Stimulated activated naive CD8-positive, alpha-beta T cell treated with anti-CD3 and anti-CD28 coated beads, Interleukin-15, Interleukin-2, amounts not matched to agents 100 ng/mL and 50 ng/mL, for 24 hours (primary cell): ENCODE results near the gene PCBP3.
"Not testable (repeated sequence)": the region's sequence is repeated elsewhere in the genome, so short reads cannot be mapped to it uniquely, and the experiment has no call there.

Source experiments
- H3K27ac Mint-ChIP-seq: one replicate; pipeline ENCODE4 v1.8.0; 2021; ENCODE audit warnings: mild to moderate bottlenecking, mixed read lengths
- H3K27me3 Mint-ChIP-seq: one replicate; pipeline ENCODE4 v1.8.0; 2021; ENCODE audit warnings: mixed read lengths
- H3K36me3 Mint-ChIP-seq: one replicate; pipeline ENCODE4 v1.8.0; 2021; ENCODE audit warnings: low read depth, mixed read lengths
- H3K4me1 Mint-ChIP-seq: one replicate; pipeline ENCODE4 v1.8.0; 2021; ENCODE audit warnings: low read depth, mixed read lengths
- H3K4me3 Mint-ChIP-seq: one replicate; pipeline ENCODE4 v1.8.0; 2021; ENCODE audit warnings: mild to moderate bottlenecking, mixed read lengths
- H3K9me3 Mint-ChIP-seq: one replicate; pipeline ENCODE4 v1.8.0; 2021; ENCODE audit warnings: mixed read lengths

The PCBP3 gene

DNA sequence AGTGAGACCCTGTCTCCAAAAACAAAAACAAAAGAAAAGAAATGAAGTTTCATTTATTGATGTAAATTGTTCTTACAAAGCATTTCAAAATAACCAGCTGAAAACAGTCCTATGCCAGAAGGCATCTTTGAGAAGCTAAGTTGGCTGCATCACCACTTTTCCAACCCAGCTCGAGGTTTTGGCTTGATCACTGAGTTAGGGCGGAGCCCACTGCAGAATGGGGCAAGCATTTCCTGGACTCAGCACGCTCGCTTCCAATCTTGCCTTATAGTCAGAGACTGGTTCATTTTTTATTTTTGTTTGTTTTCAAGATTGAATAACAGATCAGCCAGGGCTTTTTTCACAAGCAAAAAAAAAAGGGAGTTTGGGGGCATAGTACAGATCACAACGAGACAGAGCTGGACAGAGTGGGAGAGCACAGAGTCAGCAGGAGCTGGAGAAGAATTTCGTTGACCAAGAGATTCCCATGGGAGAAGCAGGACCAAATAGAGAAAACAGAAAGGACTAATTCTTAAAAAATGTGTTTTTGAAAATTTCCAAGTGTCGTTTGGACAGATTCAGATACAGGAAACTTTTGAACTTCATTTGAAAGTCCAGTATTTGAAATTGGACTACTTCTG lies 314.6 kb downstream of the PCBP3 start:
- Mint-ChIP-seq H3K4me3 (no peak overlapping the region), H3K9me3 (peaks cover 11% of the 10 kb centered on the region), H3K36me3 (no peaks in the 10 kb centered on the region), H3K27ac (no peak overlapping the region), H3K27me3 (peaks cover 20% of the 10 kb centered on the region), H3K4me1 (no peaks in the 10 kb centered on the region)

DNA sequence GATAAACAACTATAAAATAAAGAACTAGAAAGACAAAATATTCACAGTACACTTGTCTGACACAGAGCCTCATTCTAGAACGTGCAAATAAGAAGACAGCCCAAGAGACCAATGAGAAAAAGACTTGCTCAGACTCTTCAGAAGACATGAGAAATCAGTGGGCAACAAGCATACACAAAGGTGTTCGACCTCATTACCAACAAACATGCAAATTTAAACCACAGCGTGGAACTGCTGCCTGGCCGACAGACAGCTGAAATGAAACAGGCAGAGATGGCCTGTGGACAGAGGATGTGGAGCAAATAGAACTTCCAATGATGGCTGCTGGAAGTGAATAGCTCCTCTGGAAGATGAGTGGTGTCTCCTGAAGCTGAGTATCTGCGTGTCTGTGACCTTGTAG lies 315.7 kb downstream of the PCBP3 start:
- no peak overlapping the region for H3K4me3 Mint-ChIP-seq
- no peak overlapping the region for H3K27ac Mint-ChIP-seq
- H3K27me3 Mint-ChIP-seq, result peaks cover 20% of the 10 kb centered on the region
- peaks cover 16% of the 10 kb centered on the region for H3K9me3 Mint-ChIP-seq
- no peaks in the 10 kb centered on the region for H3K36me3 Mint-ChIP-seq
- no peaks in the 10 kb centered on the region for H3K4me1 Mint-ChIP-seq

DNA sequence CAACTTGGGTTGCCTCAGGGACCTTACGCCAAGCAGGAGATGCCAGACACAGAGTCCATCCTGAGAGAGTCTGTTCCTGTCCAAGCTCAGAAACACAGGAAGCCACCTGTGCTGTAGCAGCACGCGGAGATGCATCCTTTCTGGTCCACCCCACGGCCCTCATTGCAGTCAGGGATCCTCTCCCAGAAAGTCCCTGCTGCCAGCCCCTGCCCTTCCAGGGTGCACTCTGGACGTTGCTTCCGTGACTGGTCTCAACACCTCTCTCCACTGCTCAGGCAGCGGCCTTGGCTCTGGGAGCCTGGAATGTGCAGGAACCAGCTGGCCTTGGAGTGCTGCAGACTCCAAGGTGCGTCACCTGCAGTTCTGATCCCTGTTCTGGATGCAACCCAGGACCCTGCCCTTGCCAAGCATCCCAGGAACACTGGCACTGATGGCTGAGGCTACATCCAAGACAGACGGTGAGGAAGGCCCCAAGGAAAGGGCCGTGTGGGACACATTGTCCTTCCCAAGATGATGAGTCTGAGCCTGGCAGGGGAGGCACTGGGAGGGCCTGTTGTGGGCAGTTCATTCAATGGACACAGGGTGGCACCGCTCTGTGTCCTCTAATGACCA lies 316.4 kb downstream of the PCBP3 start:
- Mint-ChIP-seq H3K4me1 (no peaks in the 10 kb centered on the region), H3K36me3 (no peaks in the 10 kb centered on the region), H3K27me3 (peaks cover 20% of the 10 kb centered on the region)

DNA sequence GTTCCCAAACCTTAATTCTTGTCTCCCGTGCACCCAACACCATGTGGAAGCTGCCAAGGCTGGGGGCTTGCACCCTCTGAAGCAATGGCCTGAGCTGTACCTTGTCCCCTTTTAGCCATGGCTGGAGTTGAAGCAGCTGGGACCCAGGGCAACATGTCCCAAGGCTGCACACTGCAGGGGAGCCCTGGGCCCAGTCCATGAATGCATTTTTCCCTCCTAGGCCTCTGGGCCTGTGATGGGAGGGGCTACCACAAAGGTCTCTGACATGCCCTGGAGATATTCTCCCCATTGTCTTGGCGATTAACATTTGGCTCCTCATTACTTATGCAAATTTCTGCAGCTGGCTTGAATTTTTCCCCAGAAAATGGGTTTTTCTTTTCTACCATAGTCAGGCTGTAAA lies 317.9 kb downstream of the PCBP3 start:
- H3K4me3 Mint-ChIP-seq, H3K36me3 Mint-ChIP-seq, H3K4me1 Mint-ChIP-seq, H3K27ac Mint-ChIP-seq: not testable (repeated sequence)
- Mint-ChIP-seq H3K9me3 (peaks cover 22% of the 10 kb centered on the region), H3K27me3 (peaks cover 15% of the 10 kb centered on the region)

More for the DNA sequence above, 316.4 kb downstream of the PCBP3 start:
- peaks cover 18% of the 10 kb centered on the region for H3K9me3 Mint-ChIP-seq
- H3K27ac Mint-ChIP-seq, result no peak overlapping the region
- no peak overlapping the region for H3K4me3 Mint-ChIP-seq

DNA sequence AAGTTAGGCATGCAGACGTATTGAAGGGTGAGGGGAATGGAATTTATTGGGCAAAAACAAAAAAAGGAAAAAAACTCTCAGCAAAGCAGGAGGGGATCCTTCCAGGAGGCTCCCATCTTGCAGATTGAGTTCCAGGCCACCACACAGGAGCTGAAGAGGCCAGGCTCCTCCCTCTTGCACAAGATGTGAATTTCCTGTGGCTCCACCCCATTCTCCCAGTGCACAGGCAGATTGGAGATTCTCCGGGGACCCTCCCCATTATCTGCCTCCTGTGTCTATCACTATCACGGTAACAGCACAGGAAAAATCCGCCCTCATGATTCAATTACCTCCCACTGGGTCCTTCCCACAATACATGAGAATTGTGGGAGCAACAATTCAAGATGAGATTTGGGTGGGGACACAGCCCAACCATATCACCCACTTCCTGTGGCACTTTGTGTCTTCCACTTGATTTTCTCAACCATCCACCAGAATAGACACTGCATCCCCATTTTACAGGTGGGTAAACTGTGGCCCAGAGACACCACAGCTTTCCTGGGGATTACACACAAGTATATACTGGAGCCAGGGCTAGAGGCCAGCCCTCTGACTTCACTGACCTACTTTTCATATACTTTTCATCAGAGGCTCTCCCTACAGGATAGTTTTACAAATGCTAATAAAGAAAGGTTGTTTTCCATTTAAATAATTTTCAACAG lies 319.2 kb downstream of the PCBP3 start:
- Mint-ChIP-seq H3K27me3 (peaks cover 13% of the 10 kb centered on the region), H3K36me3 (no peaks in the 10 kb centered on the region), H3K4me1 (no peaks in the 10 kb centered on the region), H3K9me3 (peaks cover 22% of the 10 kb centered on the region), H3K4me3 (no peak overlapping the region), H3K27ac (no peak overlapping the region)

DNA sequence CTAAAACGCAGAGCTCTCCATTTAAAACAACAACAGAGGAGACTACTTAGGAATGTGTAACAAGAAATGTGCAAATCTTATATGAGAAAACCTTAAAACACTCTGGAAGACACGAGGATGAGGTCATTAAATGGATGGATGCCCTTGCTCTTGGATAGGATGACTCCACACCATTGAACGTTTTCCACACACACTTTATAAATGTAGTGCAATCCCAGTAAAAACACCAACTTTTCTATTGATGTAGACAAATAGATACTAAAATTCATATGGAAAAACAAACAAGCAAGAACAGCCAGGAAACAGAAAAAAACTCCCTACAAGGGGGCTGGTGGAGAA lies 319.7 kb downstream of the PCBP3 start:
- H3K27me3 Mint-ChIP-seq, result peaks cover 13% of the 10 kb centered on the region
- H3K36me3 Mint-ChIP-seq, result no peaks in the 10 kb centered on the region
- H3K4me1 Mint-ChIP-seq, result no peaks in the 10 kb centered on the region
- peaks cover 22% of the 10 kb centered on the region for H3K9me3 Mint-ChIP-seq
- H3K27ac Mint-ChIP-seq, result no peak overlapping the region
- H3K4me3 Mint-ChIP-seq, result no peak overlapping the region

DNA sequence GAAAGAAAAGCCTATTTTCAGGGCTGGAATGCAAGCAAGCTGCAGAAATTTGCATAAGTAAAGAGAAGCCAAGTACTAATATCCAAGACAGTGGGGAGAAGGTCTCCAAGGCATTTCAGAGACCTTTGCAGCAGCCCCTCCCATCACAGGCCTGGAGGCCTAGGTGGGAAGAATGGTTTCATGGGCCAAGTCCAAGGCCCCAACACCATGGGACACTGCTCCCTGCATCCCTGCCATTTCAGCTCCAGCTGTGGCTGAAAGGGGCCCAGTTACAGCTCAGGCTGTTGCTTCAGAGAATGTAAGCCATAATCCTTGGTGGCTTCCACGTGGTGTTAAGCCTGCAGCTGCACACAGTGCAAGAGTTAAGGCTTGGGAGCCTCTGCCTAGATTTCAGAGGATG lies 321.1 kb downstream of the PCBP3 start:
- no peak overlapping the region for H3K4me3 Mint-ChIP-seq
- H3K9me3 Mint-ChIP-seq, result peaks cover 22% of the 10 kb centered on the region
- H3K36me3 Mint-ChIP-seq, result no peaks in the 10 kb centered on the region
- peaks cover 4% of the 10 kb centered on the region for H3K27me3 Mint-ChIP-seq
- no peaks in the 10 kb centered on the region for H3K4me1 Mint-ChIP-seq
- no peak overlapping the region for H3K27ac Mint-ChIP-seq

DNA sequence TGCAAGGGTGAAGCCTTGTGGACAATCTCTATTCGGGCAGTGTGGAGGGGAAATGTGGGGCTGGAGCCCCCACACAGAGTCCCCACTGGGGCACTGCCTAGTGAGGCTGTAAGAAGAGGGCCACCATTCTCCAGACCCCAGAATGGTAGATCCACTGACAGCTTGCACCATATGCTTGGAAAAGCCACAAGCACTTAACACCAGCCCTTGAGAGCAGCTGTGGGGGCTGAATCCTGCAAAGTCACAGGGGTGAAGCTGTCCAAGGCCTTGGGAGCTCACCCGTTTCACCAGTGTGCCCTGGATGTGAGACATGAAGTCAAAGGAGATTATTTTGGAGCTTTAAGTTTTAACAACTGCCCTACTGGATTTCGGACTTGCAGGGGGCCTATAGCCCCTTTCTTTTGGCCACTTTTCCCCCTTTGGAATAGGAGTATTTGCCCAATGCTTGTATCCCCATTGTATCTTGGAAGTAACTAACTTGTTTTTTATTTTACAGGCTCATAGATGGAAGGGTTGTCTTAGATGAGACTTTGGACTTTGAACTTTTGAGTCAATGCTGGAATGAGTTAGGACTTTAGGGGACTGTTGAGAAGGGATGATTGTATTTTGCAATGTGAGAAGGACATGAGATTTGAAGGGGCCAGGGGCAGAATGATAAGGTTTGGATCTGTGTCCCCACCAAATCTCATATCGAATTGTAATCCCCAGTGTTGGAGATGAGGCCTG lies 321.7 kb downstream of the PCBP3 start:
- Mint-ChIP-seq H3K9me3 (peaks cover 22% of the 10 kb centered on the region), H3K27ac (no peak overlapping the region), H3K4me1 (no peaks in the 10 kb centered on the region), H3K27me3 (peaks cover 4% of the 10 kb centered on the region), H3K36me3 (no peaks in the 10 kb centered on the region), H3K4me3 (no peak overlapping the region)

DNA sequence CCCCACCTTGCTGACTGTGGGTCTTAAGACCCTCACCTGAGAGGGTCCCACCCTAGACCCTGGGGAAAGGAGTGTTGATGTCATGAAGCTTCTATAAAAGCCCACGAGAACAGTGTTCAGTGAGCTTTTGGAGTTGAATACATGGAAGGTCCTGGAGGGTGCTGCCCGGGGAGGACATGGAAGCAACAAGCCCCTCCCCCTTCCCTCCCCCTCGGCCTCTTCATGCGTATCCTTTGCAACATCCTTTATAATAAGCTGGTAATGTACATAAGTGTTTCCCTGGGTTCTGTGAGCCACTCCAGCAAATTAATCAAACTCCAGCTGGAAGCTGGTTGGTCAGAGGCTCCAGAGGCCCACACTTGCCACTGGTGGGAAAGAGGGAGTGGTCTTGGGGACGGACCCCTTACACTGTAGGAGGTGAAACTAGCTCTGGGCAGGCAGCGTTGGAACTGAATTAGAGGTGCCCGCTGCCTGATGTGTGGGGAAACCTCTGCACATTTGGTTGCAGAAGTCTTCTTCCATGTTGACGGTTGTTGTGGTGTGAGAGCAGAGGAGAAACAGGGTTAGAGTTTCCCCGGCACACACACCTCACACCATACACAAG lies 323.4 kb downstream of the PCBP3 start:
- H3K9me3 Mint-ChIP-seq, result peaks cover 15% of the 10 kb centered on the region
- no peak overlapping the region for H3K27ac Mint-ChIP-seq
- no peaks in the 10 kb centered on the region for H3K36me3 Mint-ChIP-seq
- H3K27me3 Mint-ChIP-seq, result peaks cover 4% of the 10 kb centered on the region
- H3K4me3 Mint-ChIP-seq, result no peak overlapping the region
- no peaks in the 10 kb centered on the region for H3K4me1 Mint-ChIP-seq

DNA sequence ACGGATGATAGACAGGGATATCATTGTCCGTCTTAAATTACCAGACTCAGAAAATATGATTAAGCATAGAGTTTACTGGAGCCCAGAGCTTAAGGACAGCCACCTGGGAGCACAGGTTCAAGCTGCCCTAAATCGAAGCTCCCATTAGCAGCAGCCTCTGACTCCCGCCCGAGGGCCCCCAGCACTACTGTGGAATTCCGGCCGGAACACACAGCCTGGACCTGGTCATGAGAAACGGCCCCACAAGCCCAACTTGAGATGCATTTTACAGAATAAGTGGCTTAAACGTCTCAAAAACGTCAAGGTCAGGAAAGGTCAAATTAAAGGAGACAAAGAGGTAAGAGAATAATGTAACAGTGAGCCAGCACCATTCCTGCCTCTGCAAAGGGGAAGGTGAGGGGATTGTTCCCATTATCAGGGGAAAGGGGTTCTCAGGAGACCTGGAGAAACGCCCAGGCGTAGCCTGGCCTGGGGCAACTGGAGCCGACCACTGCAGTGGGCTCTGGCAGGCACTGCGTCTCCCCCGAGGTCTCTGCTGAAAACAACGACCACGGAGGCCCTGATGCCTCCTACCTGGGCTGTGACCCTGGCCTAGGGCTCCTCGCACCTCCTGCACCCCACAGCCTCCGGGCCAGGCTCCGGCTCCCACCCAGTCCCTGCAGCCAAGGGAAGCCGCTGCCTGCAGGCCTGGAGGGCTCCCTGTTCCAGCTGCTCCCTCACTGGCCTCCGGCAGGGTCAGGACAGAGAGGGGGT lies 326.6 kb downstream of the PCBP3 start:
- no peak overlapping the region for H3K4me3 Mint-ChIP-seq
- H3K9me3 Mint-ChIP-seq, result peaks cover 3% of the 10 kb centered on the region
- H3K4me1 Mint-ChIP-seq, result peaks cover 16% of the 10 kb centered on the region

DNA sequence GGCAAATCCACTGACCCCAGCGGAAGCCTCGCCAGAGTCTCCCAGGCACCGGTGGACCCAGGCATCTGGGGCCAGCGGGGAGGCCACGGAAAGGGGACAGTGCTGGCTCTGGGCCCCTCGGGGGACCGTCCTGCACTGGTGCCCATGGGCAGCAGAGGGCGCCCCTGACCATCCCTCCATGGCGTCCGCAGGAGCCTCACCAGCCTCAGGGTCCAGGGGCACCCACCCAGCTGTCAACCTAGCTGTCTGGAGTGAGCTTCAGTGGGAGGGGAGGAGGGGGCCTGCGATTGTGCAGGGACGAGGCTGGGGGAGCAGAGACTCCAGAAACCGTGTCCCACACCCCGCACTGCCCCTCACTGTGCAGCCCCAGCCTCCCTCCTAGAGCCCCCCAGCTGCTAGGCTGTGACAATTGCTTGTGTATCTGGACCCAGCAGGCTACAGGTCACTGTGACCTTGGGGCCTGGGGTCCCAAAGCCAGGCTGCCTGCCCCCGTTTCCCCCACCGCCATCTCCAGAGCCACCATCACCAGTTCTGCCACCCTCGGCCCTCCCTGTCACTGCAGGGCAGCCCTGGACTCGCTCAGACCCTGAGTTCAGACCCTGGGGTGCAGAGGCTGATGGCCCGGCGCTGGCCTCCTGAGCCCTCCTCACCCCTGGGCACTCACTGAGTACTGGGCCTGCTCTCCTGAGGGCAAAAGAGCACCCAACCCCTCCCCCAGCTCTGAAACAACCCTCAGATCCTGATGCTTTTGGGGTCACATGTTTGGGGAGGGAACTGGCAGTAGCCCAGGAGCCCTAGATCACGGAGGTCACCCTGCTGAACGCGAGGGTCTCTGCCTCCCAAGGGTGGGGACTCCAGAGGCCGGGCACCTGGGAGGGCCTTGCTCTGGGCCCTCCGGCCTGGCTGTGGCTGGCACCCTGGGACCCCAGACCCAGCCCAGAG lies 327.4 kb downstream of the PCBP3 start:
- Mint-ChIP-seq H3K27me3 (peaks cover 12% of the 10 kb centered on the region), H3K27ac (no peak overlapping the region), H3K9me3 (no peaks in the 10 kb centered on the region), H3K36me3 (no peaks in the 10 kb centered on the region), H3K4me1 (peaks cover 23% of the 10 kb centered on the region), H3K4me3 (no peak overlapping the region)

More for the DNA sequence above, 326.6 kb downstream of the PCBP3 start:
- H3K27ac Mint-ChIP-seq, result no peak overlapping the region
- H3K36me3 Mint-ChIP-seq, result no peaks in the 10 kb centered on the region
- peaks cover 4% of the 10 kb centered on the region for H3K27me3 Mint-ChIP-seq

DNA sequence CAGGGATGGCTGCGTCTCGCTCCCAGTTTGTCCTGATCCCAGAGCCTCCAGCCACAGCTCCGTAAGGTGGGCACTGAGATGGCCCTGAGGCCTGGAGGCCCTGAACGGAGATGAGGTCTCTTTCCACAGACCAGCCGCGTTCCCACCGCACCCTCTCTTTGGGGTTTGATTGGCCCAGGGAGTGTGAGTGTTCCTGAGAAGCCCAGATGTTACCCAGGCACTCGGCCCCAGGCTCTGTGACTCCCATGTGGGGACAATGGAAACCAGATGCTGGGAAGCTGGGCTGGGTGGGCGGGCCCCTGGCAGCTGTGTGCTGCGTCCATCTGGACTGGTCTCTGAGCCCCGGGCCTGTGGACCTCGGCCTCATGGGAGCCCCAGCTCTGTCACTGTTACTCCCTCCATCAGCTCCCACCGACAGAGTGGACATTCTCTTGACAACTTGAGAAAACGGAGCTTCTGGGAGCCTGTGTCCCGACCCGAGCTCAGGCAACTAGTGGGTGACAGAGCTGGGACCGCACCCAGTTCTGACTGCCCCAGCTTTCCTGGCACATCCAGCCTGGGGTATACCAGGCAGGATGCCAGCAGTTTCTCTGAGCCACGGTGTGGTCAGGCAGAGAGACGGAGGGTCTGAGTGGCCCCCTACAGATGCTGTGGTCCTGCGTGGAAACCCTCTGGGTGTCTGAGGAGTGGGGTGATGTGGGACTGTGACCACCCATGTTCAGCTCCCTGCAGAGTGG lies 328.3 kb downstream of the PCBP3 start:
- Mint-ChIP-seq H3K4me3 (no peak overlapping the region), H3K4me1 (peaks cover 23% of the 10 kb centered on the region), H3K27ac (no peak overlapping the region), H3K27me3 (peaks cover 16% of the 10 kb centered on the region), H3K36me3 (no peaks in the 10 kb centered on the region), H3K9me3 (no peaks in the 10 kb centered on the region)

DNA sequence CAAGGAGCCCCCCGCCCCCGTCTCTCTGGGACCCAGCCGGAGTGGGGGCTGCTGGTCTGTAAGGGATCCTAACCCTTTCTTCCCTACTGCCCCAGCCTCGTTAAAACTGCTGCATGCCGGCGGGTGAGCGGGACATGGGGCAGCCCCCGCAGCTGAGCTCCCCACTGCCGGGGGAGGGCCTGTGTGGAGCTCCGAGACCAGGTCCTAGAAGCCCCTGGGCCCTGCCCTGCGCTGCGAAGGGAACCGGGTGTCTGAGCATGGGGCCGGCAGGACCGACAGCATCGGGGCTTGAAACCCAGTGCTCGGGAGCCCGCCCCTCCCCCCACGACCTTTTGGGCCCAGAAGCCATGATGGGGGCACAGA lies 328.8 kb downstream of the PCBP3 start:
- H3K27me3 Mint-ChIP-seq, result peaks cover 16% of the 10 kb centered on the region
- no peak overlapping the region for H3K4me3 Mint-ChIP-seq
- no peaks in the 10 kb centered on the region for H3K36me3 Mint-ChIP-seq
- H3K27ac Mint-ChIP-seq, result no peak overlapping the region
- H3K4me1 Mint-ChIP-seq, result peaks cover 23% of the 10 kb centered on the region
- no peaks in the 10 kb centered on the region for H3K9me3 Mint-ChIP-seq
